ENCODE data around the gene EYA2.

Gene EYA2

GRCh38 chr20:47009784-47010183 is 115.1 kb downstream of the EYA2 start:
- H3K27ac ChIP-seq, result no peak overlapping the region
- TF ChIP-seq ZFX (IDR thresholded peaks at IDR 0.05) (no peak), CTCF (conservative IDR thresholded peaks at IDR 0.05) (no peak)

GRCh38 chr20:47011984-47012383 is 117.3 kb downstream of the EYA2 start:
- TF ChIP-seq ZFX (IDR thresholded peaks at IDR 0.05), result no peak
- TF ChIP-seq CTCF (conservative IDR thresholded peaks at IDR 0.05), result no peak
- no peak overlapping the region for H3K27ac ChIP-seq

- H3K27ac ChIP-seq, result no peak overlapping the region
- TF ChIP-seq ZFX (IDR thresholded peaks at IDR 0.05) (no peak), CTCF (conservative IDR thresholded peaks at IDR 0.05) (no peak)
These were observed 119.0 kb downstream of the EYA2 start for GRCh38 chr20:47013606-47014005.

- no peak overlapping the region for H3K27ac ChIP-seq
- TF ChIP-seq ZFX (IDR thresholded peaks at IDR 0.05), result no peak
- no peak for TF ChIP-seq CTCF (conservative IDR thresholded peaks at IDR 0.05)
These were observed 121.5 kb downstream of the EYA2 start for GRCh38 chr20:47016068-47016664.

- H3K27ac ChIP-seq, result no peak overlapping the region
- TF ChIP-seq ZFX (IDR thresholded peaks at IDR 0.05) (no peak), CTCF (conservative IDR thresholded peaks at IDR 0.05) (no peak)
These were observed 123.7 kb downstream of the EYA2 start for GRCh38 chr20:47018381-47018780.

GRCh38 chr20:47019121-47019824 is 124.6 kb downstream of the EYA2 start:
- TF ChIP-seq CTCF (conservative IDR thresholded peaks at IDR 0.05), result no peak
- TF ChIP-seq ZFX (IDR thresholded peaks at IDR 0.05), result no peak
- no peak overlapping the region for H3K27ac ChIP-seq

- no peak for TF ChIP-seq ZFX (IDR thresholded peaks at IDR 0.05)
- no peak for TF ChIP-seq CTCF (conservative IDR thresholded peaks at IDR 0.05)
- no peak overlapping the region for H3K27ac ChIP-seq
These were observed 125.6 kb downstream of the EYA2 start for GRCh38 chr20:47020231-47020630.

Measured in C4-2B (cell line).